ENCODE measurements around the gene NOSTRIN.

Gene NOSTRIN

GRCh38 chr2:168831662-168832061 is 29.2 kb downstream of the NOSTRIN start:
- H3K9ac ChIP-seq (ENCODE audit: low read length in 5 of 5) = no peak overlapping the region
- no peaks in the 10 kb centered on the region for H3K4me1 ChIP-seq (ENCODE audit: control insufficient read depth in 5 of 5, insufficient read depth in 5 of 5, low read length in 5 of 5)
- H3K27me3 ChIP-seq (ENCODE audit: control insufficient read depth in 5 of 5, insufficient read depth in 4 of 5, low read length in 5 of 5) = no peaks in the 10 kb centered on the region
- H3K9me3 ChIP-seq (ENCODE audit: control insufficient read depth in 5 of 5, low read length in 5 of 5) = peaks cover 0 to 5% (median 0%) of the 10 kb centered on the region in 5 donors
- H3K36me3 ChIP-seq (ENCODE audit: control insufficient read depth in 5 of 5, insufficient read depth in 5 of 5, low read length in 5 of 5) = peaks cover 13 to 56% (median 45%) of the 10 kb centered on the region in 5 donors
- H3K27ac ChIP-seq (ENCODE audit: low read depth, low read length) = no peak overlapping the region
- no peak overlapping the region for H3K4me3 ChIP-seq (ENCODE audit: low read depth in 1 of 5, low read length in 5 of 5)

GRCh38 chr2:168835969-168836368 is 33.5 kb downstream of the NOSTRIN start:
- H3K27ac ChIP-seq (ENCODE audit: low read depth, low read length) = no peak overlapping the region
- no peak overlapping the region for H3K9ac ChIP-seq (ENCODE audit: low read length in 5 of 5)
- H3K4me1 ChIP-seq (ENCODE audit: control insufficient read depth in 5 of 5, insufficient read depth in 5 of 5, low read length in 5 of 5) = no peaks in the 10 kb centered on the region
- H3K4me3 ChIP-seq (ENCODE audit: low read depth in 1 of 5, low read length in 5 of 5) = no peak overlapping the region
- no peaks in the 10 kb centered on the region for H3K27me3 ChIP-seq (ENCODE audit: control insufficient read depth in 5 of 5, insufficient read depth in 4 of 5, low read length in 5 of 5)
- peaks cover 0 to 4% (median 0%) of the 10 kb centered on the region in 5 donors for H3K9me3 ChIP-seq (ENCODE audit: control insufficient read depth in 5 of 5, low read length in 5 of 5)
- peaks cover 7 to 46% (median 27%) of the 10 kb centered on the region in 5 donors for H3K36me3 ChIP-seq (ENCODE audit: control insufficient read depth in 5 of 5, insufficient read depth in 5 of 5, low read length in 5 of 5)

- H3K27ac ChIP-seq (ENCODE audit: low read depth, low read length) = no peak overlapping the region
- H3K9me3 ChIP-seq (ENCODE audit: control insufficient read depth in 5 of 5, low read length in 5 of 5) = peaks cover 0 to 2% (median 0%) of the 10 kb centered on the region in 5 donors
- no peak overlapping the region for H3K9ac ChIP-seq (ENCODE audit: low read length in 5 of 5)
- peaks cover 0 to 4% (median 0%) of the 10 kb centered on the region in 5 donors for H3K4me1 ChIP-seq (ENCODE audit: control insufficient read depth in 5 of 5, insufficient read depth in 5 of 5, low read length in 5 of 5)
- no peaks in the 10 kb centered on the region for H3K27me3 ChIP-seq (ENCODE audit: control insufficient read depth in 5 of 5, insufficient read depth in 4 of 5, low read length in 5 of 5)
- peaks cover 3 to 34% (median 12%) of the 10 kb centered on the region in 5 donors for H3K36me3 ChIP-seq (ENCODE audit: control insufficient read depth in 5 of 5, insufficient read depth in 5 of 5, low read length in 5 of 5)
- H3K4me3 ChIP-seq (ENCODE audit: low read depth in 1 of 5, low read length in 5 of 5) = no peak overlapping the region
Observed at GRCh38 chr2:168841445-168841844, 39.0 kb downstream of the NOSTRIN start.

GRCh38 chr2:168843253-168843652 is 40.8 kb downstream of the NOSTRIN start:
- H3K27me3 ChIP-seq (ENCODE audit: control insufficient read depth in 5 of 5, insufficient read depth in 4 of 5, low read length in 5 of 5) = no peaks in the 10 kb centered on the region
- H3K9ac ChIP-seq (ENCODE audit: low read length in 5 of 5) = peak overlapping the region in 1 of 5 donors; percentile 23
- H3K36me3 ChIP-seq (ENCODE audit: control insufficient read depth in 5 of 5, insufficient read depth in 5 of 5, low read length in 5 of 5) = peaks cover 3 to 30% (median 8%) of the 10 kb centered on the region in 5 donors
- no peak overlapping the region for H3K4me3 ChIP-seq (ENCODE audit: low read depth in 1 of 5, low read length in 5 of 5)
- peaks cover 0 to 2% (median 0%) of the 10 kb centered on the region in 5 donors for H3K9me3 ChIP-seq (ENCODE audit: control insufficient read depth in 5 of 5, low read length in 5 of 5)
- H3K4me1 ChIP-seq (ENCODE audit: control insufficient read depth in 5 of 5, insufficient read depth in 5 of 5, low read length in 5 of 5) = peaks cover 0 to 4% (median 0%) of the 10 kb centered on the region in 5 donors
- H3K27ac ChIP-seq (ENCODE audit: low read depth, low read length) = no peak overlapping the region

- Histone ChIP-seq H3K9ac (ENCODE audit: low read length in 5 of 5) (no peak overlapping the region), H3K27me3 (ENCODE audit: control insufficient read depth in 5 of 5, insufficient read depth in 4 of 5, low read length in 5 of 5) (no peaks in the 10 kb centered on the region), H3K36me3 (ENCODE audit: control insufficient read depth in 5 of 5, insufficient read depth in 5 of 5, low read length in 5 of 5) (peaks cover 0 to 41% (median 20%) of the 10 kb centered on the region in 5 donors), H3K4me1 (ENCODE audit: control insufficient read depth in 5 of 5, insufficient read depth in 5 of 5, low read length in 5 of 5) (no peaks in the 10 kb centered on the region), H3K27ac (ENCODE audit: low read depth, low read length) (no peak overlapping the region), H3K9me3 (ENCODE audit: control insufficient read depth in 5 of 5, low read length in 5 of 5) (peaks cover 0 to 2% (median 0%) of the 10 kb centered on the region in 5 donors), H3K4me3 (ENCODE audit: low read depth in 1 of 5, low read length in 5 of 5) (no peak overlapping the region)
Observed at GRCh38 chr2:168848225-168848624, 45.8 kb downstream of the NOSTRIN start.

- H3K36me3 ChIP-seq (ENCODE audit: control insufficient read depth in 5 of 5, insufficient read depth in 5 of 5, low read length in 5 of 5) = peaks cover 3 to 38% (median 20%) of the 10 kb centered on the region in 5 donors
- no peak overlapping the region for H3K9ac ChIP-seq (ENCODE audit: low read length in 5 of 5)
- H3K4me1 ChIP-seq (ENCODE audit: control insufficient read depth in 5 of 5, insufficient read depth in 5 of 5, low read length in 5 of 5) = no peaks in the 10 kb centered on the region
- H3K9me3 ChIP-seq (ENCODE audit: control insufficient read depth in 5 of 5, low read length in 5 of 5) = no peaks in the 10 kb centered on the region
- no peak overlapping the region for H3K27ac ChIP-seq (ENCODE audit: low read depth, low read length)
- H3K27me3 ChIP-seq (ENCODE audit: control insufficient read depth in 5 of 5, insufficient read depth in 4 of 5, low read length in 5 of 5) = no peaks in the 10 kb centered on the region
- no peak overlapping the region for H3K4me3 ChIP-seq (ENCODE audit: low read depth in 1 of 5, low read length in 5 of 5)
Observed at GRCh38 chr2:168849610-168850009, 47.2 kb downstream of the NOSTRIN start.

- Histone ChIP-seq H3K9ac (ENCODE audit: low read length in 5 of 5) (no peak overlapping the region), H3K27ac (ENCODE audit: low read depth, low read length) (no peak overlapping the region), H3K4me3 (ENCODE audit: low read depth in 1 of 5, low read length in 5 of 5) (no peak overlapping the region), H3K4me1 (ENCODE audit: control insufficient read depth in 5 of 5, insufficient read depth in 5 of 5, low read length in 5 of 5) (no peaks in the 10 kb centered on the region), H3K27me3 (ENCODE audit: control insufficient read depth in 5 of 5, insufficient read depth in 4 of 5, low read length in 5 of 5) (no peaks in the 10 kb centered on the region), H3K36me3 (ENCODE audit: control insufficient read depth in 5 of 5, insufficient read depth in 5 of 5, low read length in 5 of 5) (peaks cover 3 to 37% (median 20%) of the 10 kb centered on the region in 5 donors), H3K9me3 (ENCODE audit: control insufficient read depth in 5 of 5, low read length in 5 of 5) (no peaks in the 10 kb centered on the region)
Observed at GRCh38 chr2:168850846-168851245, 48.4 kb downstream of the NOSTRIN start.

GRCh38 chr2:168851674-168852320 is 49.4 kb downstream of the NOSTRIN start:
- Histone ChIP-seq H3K9ac (ENCODE audit: low read length in 5 of 5) (no peak overlapping the region), H3K4me3 (ENCODE audit: low read depth in 1 of 5, low read length in 5 of 5) (no peak overlapping the region), H3K27ac (ENCODE audit: low read depth, low read length) (no peak overlapping the region), H3K27me3 (ENCODE audit: control insufficient read depth in 5 of 5, insufficient read depth in 4 of 5, low read length in 5 of 5) (no peaks in the 10 kb centered on the region), H3K36me3 (ENCODE audit: control insufficient read depth in 5 of 5, insufficient read depth in 5 of 5, low read length in 5 of 5) (peaks cover 3 to 39% (median 20%) of the 10 kb centered on the region in 5 donors), H3K4me1 (ENCODE audit: control insufficient read depth in 5 of 5, insufficient read depth in 5 of 5, low read length in 5 of 5) (peaks cover 0 to 8% (median 0%) of the 10 kb centered on the region in 5 donors), H3K9me3 (ENCODE audit: control insufficient read depth in 5 of 5, low read length in 5 of 5) (no peaks in the 10 kb centered on the region)

GRCh38 chr2:168852481-168852880 is 50.0 kb downstream of the NOSTRIN start:
- H3K36me3 ChIP-seq (ENCODE audit: control insufficient read depth in 5 of 5, insufficient read depth in 5 of 5, low read length in 5 of 5) = peaks cover 3 to 41% (median 20%) of the 10 kb centered on the region in 5 donors
- H3K27me3 ChIP-seq (ENCODE audit: control insufficient read depth in 5 of 5, insufficient read depth in 4 of 5, low read length in 5 of 5) = no peaks in the 10 kb centered on the region
- H3K4me3 ChIP-seq (ENCODE audit: low read depth in 1 of 5, low read length in 5 of 5) = no peak overlapping the region
- H3K9me3 ChIP-seq (ENCODE audit: control insufficient read depth in 5 of 5, low read length in 5 of 5) = no peaks in the 10 kb centered on the region
- H3K27ac ChIP-seq (ENCODE audit: low read depth, low read length) = no peak overlapping the region
- peaks cover 0 to 9% (median 0%) of the 10 kb centered on the region in 5 donors for H3K4me1 ChIP-seq (ENCODE audit: control insufficient read depth in 5 of 5, insufficient read depth in 5 of 5, low read length in 5 of 5)
- no peak overlapping the region for H3K9ac ChIP-seq (ENCODE audit: low read length in 5 of 5)

GRCh38 chr2:168853471-168853870 is 51.0 kb downstream of the NOSTRIN start:
- Histone ChIP-seq H3K27ac (ENCODE audit: low read depth, low read length) (no peak overlapping the region), H3K9ac (ENCODE audit: low read length in 5 of 5) (no peak overlapping the region), H3K4me1 (ENCODE audit: control insufficient read depth in 5 of 5, insufficient read depth in 5 of 5, low read length in 5 of 5) (peaks cover 0 to 9% (median 0%) of the 10 kb centered on the region in 5 donors), H3K9me3 (ENCODE audit: control insufficient read depth in 5 of 5, low read length in 5 of 5) (no peaks in the 10 kb centered on the region), H3K27me3 (ENCODE audit: control insufficient read depth in 5 of 5, insufficient read depth in 4 of 5, low read length in 5 of 5) (no peaks in the 10 kb centered on the region), H3K4me3 (ENCODE audit: low read depth in 1 of 5, low read length in 5 of 5) (no peak overlapping the region), H3K36me3 (ENCODE audit: control insufficient read depth in 5 of 5, insufficient read depth in 5 of 5, low read length in 5 of 5) (peaks cover 3 to 46% (median 25%) of the 10 kb centered on the region in 5 donors)

Measured in subcutaneous abdominal adipose tissue (tissue), 5 donors.